Activated CD4-positive, alpha-beta memory T cell treated with anti-CD3 and anti-CD28 coated beads, Interleukin-2, amount 10 ng/mL, durations not matched to agents 7 days and 5 days (primary cell): ENCODE data around the gene FAM200C. TPM values are rescaled to one million over a fixed set of nuclear protein-coding genes. Genes with fewer than 3 reads are reported as not detected.
A peak's percentile ranks its signal among the peaks of the same experiment; 100 is the strongest.

ENCODE experiments used
- CTCF ChIA-PET: fragments of 350-600 bp; sonication (Branson Sonifier 250); formaldehyde crosslinking; loops from one replicate; lab custom pipeline; 2021; ENCODE audit warnings: antibody characterized with exemption, inconsistent platforms; lab: Charles Lee
- POLR2A ChIA-PET: fragments of 350-600 bp; sonication (Branson Sonifier 250); formaldehyde crosslinking; loops from one replicate; lab custom pipeline; 2021; ENCODE audit warnings: antibody characterized with exemption; lab: Charles Lee
- DNase-seq: peaks from one replicate; pipeline ENCODE4 v3.0.0-alpha.2; 2020
- H3K27ac Mint-ChIP-seq: one replicate; pipeline ENCODE4 v1.8.0; 2021; ENCODE audit warnings: mild to moderate bottlenecking, mixed read lengths
- H3K27me3 Mint-ChIP-seq: one replicate; pipeline ENCODE4 v1.8.0; 2021; ENCODE audit warnings: mixed read lengths
- H3K36me3 Mint-ChIP-seq: one replicate; pipeline ENCODE4 v1.8.0; 2021; ENCODE audit warnings: low read depth, mixed read lengths
- H3K4me1 Mint-ChIP-seq: one replicate; pipeline ENCODE4 v1.8.0; 2021; ENCODE audit warnings: mixed read lengths
- H3K4me3 Mint-ChIP-seq: one replicate; pipeline ENCODE4 v1.8.0; 2021; ENCODE audit warnings: mild to moderate bottlenecking, mixed read lengths
- H3K9me3 Mint-ChIP-seq: one replicate; pipeline ENCODE4 v1.8.0; 2021; ENCODE audit warnings: mixed read lengths
- total RNA-seq, 2 experiments: library from RNA; stranded (reverse); gene quantifications; one replicate each; pipeline ENCODE4 v1.2.3, GENCODE V29; 2021

FAM200C gene
- total RNA-seq = 1 to 10 TPM in 1 of 2 experiments, under 1 TPM in 1; 0.95 to 1.0 TPM

DNA sequence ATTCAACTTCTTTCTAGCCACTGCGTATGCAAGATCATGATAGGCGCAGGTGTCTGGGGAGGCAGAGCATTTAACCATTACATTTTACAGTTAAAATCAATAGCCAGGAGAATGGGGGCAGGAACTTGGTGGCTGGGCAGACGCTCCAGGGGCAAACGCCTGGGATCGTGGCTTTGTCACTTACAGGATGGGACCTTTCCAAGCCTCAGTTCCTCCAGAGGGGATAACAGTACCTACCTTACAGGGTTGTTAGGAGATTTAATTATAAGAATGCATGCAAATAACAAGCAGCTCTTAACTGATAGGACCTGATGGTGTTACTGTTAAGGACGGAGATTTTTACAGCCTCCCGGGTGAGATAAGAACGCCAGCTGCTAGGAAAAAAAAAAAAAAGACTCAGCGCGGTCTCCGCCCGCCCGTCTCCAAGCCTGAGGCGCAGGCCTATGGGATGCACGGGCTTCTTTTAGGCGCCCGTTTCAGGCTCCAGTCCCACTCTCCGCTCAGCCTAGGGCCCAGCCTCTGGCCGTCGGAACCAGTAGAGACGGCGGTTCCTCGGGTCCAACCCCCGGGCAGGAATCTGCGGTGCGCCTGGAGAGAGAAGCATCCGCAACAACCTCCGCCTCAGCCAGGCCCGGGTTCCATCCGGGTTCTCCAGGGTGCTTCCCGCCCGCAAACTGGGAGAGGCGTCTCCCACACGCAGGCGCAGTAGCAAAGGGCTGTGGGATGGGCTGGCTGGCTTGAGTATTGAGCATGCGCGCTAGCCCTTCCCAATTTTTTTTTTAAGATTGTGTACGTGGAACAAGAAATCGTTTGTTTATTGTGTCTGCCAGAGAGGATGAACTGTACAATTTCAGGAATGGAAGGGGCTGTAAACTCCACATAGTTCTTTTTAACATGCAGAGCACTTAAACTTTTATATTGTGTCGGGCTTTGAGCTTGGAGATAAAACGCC is at the start of gene FAM200C:
Gene FAM200C (minus strand): TSS at position 653 of the 952 bp plus-strand sequence. CDS start 4,564 bp downstream, outside the sequence.
- Mint-ChIP-seq H3K36me3 (peaks cover 17% of the 10 kb centered on the region), H3K27me3 (no peaks in the 10 kb centered on the region), H3K27ac (peak within 1 kb of the TSS; percentile 38), H3K4me3 (peak within 1 kb of the TSS; percentile 75), H3K4me1 (peaks cover 17% of the 10 kb centered on the region), H3K9me3 (no peaks in the 10 kb centered on the region)
- CTCF ChIA-PET = interaction anchor here (0.7 to 2.0 kb wide), 5 partner anchors 8 to 410 kb away, joined by 3 to 12 read pairs (median 5); partner anchors contain the start of gene SLU7
- peak; percentile 75 for DNase-seq
- POLR2A ChIA-PET = interaction anchor here (1.0 to 3.0 kb wide), 3 partner anchors 19 to 24 kb away, joined by 3 to 13 read pairs (median 9); partner anchors contain the start of genes PTTG1 and SLU7

DNA sequence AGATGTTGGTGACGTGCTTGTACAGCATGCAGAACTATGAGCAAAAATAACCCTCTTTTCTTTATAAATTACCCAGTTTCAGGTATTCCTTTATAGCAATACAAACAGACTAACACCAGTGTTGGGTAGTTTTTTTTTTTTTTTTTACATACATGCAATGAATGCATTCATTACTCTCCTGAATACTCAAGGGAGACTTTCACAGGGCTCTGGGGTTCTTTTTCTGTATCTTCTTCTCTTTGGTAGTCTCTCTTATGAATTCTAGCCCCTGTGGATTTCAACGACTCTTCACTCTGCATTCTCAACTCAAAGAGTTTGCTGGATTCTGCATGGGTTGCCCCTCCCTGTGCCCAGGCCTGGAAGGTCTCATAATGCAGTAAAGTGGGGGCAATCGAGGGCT is 49.6 kb upstream of the FAM200C start:
- DNase-seq = no peak
- H3K4me1 Mint-ChIP-seq = peaks cover 29% of the 10 kb centered on the region
- ChIA-PET CTCF (interaction anchor here (2.5 kb wide), 1 partner anchor 11 kb away, joined by 15 read pairs; no protein-coding TSS in a partner anchor), POLR2A (interaction anchor here (1.5 kb wide), 1 partner anchor 18 kb away, joined by 5 read pairs; no protein-coding TSS in a partner anchor)
- H3K9me3 Mint-ChIP-seq = peaks cover 12% of the 10 kb centered on the region
- no peak overlapping the region for H3K27ac Mint-ChIP-seq
- H3K36me3 Mint-ChIP-seq = peaks cover 20% of the 10 kb centered on the region
- no peak overlapping the region for H3K4me3 Mint-ChIP-seq
- H3K27me3 Mint-ChIP-seq = peaks cover 1% of the 10 kb centered on the region

DNA sequence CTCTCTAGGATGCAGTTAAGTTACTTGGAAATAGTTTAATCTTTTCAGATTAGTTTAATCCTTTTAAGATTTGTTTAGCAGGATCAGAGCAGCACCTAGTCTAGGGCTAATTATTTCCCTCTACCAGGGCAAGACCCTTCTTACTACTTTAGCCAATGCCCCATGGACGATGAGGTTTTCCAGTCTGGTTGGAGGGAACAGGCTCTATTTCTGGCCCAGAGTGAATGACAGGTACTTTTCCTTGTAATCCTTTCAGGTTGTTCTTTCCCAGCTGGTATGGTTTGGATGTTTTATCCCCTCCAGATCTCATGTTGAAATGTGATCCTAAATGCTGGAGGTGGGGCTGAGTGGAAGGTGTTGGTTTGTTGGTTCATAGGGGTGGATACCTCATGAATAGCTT is 49.0 kb upstream of the FAM200C start:
- Mint-ChIP-seq H3K9me3 (peaks cover 12% of the 10 kb centered on the region), H3K36me3 (peaks cover 22% of the 10 kb centered on the region), H3K4me1 (peaks cover 31% of the 10 kb centered on the region), H3K4me3 (no peak overlapping the region), H3K27ac (no peak overlapping the region), H3K27me3 (peaks cover 1% of the 10 kb centered on the region)
- CTCF ChIA-PET = interaction anchor here (2.5 kb wide), 1 partner anchor 10 kb away, joined by 15 read pairs; no protein-coding TSS in a partner anchor
- POLR2A ChIA-PET = interaction anchor here (1.5 kb wide), 1 partner anchor 18 kb away, joined by 5 read pairs; no protein-coding TSS in a partner anchor
- DNase-seq = no peak

DNA sequence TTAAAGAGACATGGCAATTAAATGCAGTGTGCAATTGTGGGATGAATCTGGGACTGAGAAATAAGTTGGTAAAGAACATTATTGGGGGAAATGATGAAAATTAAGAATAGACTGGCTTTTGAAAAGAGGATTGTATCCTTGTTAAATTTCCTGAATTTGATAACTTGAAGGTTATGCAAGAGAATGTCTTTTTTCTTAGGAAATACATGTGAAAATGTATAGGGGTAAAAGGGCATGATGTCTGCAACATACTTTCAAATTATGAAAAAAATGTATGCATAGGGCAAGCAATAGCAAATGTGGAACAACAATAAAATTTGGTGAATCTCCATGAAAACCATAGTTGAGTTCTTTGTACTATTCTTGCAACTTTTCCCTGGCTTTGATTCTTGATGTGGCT is 45.9 kb upstream of the FAM200C start:
- H3K4me1 Mint-ChIP-seq = peaks cover 32% of the 10 kb centered on the region
- peaks cover 1% of the 10 kb centered on the region for H3K27me3 Mint-ChIP-seq
- peaks cover 10% of the 10 kb centered on the region for H3K9me3 Mint-ChIP-seq
- no peak for DNase-seq
- POLR2A ChIA-PET = no interaction called here
- no peak overlapping the region for H3K4me3 Mint-ChIP-seq
- CTCF ChIA-PET = no interaction called here
- no peak overlapping the region for H3K27ac Mint-ChIP-seq
- H3K36me3 Mint-ChIP-seq = peaks cover 24% of the 10 kb centered on the region

- peaks cover 1% of the 10 kb centered on the region for H3K27me3 Mint-ChIP-seq
- no peak overlapping the region for H3K4me3 Mint-ChIP-seq
- H3K36me3 Mint-ChIP-seq = peaks cover 23% of the 10 kb centered on the region
- DNase-seq = no peak
- ChIA-PET CTCF (no interaction called here), POLR2A (no interaction called here)
- H3K27ac Mint-ChIP-seq = no peak overlapping the region
- peaks cover 10% of the 10 kb centered on the region for H3K9me3 Mint-ChIP-seq
- H3K4me1 Mint-ChIP-seq = peaks cover 32% of the 10 kb centered on the region
Measured at GRCh38 chr5:160445132-160445531, 45.3 kb upstream of the FAM200C start.

GRCh38 chr5:160444407-160444806 is 44.6 kb upstream of the FAM200C start:
- peaks cover 28% of the 10 kb centered on the region for H3K4me1 Mint-ChIP-seq
- H3K36me3 Mint-ChIP-seq = peaks cover 15% of the 10 kb centered on the region
- DNase-seq = no peak
- H3K27ac Mint-ChIP-seq = no peak overlapping the region
- ChIA-PET POLR2A (interaction anchor here (6.6 kb wide), 1 partner anchor 22 kb away, joined by 73 read pairs; no protein-coding TSS in a partner anchor), CTCF (interaction anchor here (7.6 kb wide), 1 partner anchor 23 kb away, joined by 185 read pairs; no protein-coding TSS in a partner anchor)
- no peak overlapping the region for H3K4me3 Mint-ChIP-seq
- peaks cover 8% of the 10 kb centered on the region for H3K9me3 Mint-ChIP-seq
- no peaks in the 10 kb centered on the region for H3K27me3 Mint-ChIP-seq

- ChIA-PET CTCF (interaction anchor here (0.8 to 7.6 kb wide), 2 partner anchors 25 to 67 kb away, joined by 3 to 185 read pairs; no protein-coding TSS in a partner anchor), POLR2A (interaction anchor here (0.8 to 6.6 kb wide), 4 partner anchors 24 to 64 kb away, joined by 3 to 73 read pairs (median 22); no protein-coding TSS in a partner anchor)
- Mint-ChIP-seq H3K4me1 (peaks cover 37% of the 10 kb centered on the region), H3K36me3 (peaks cover 9% of the 10 kb centered on the region), H3K27me3 (no peaks in the 10 kb centered on the region), H3K9me3 (peaks cover 2% of the 10 kb centered on the region), H3K4me3 (no peak overlapping the region), H3K27ac (no peak overlapping the region)
- DNase-seq = no peak
Measured at GRCh38 chr5:160442824-160443431, 43.1 kb upstream of the FAM200C start.

GRCh38 chr5:160441311-160441781 is 41.5 kb upstream of the FAM200C start:
- Mint-ChIP-seq H3K36me3 (peaks cover 4% of the 10 kb centered on the region), H3K4me1 (peaks cover 41% of the 10 kb centered on the region), H3K27me3 (peaks cover 3% of the 10 kb centered on the region), H3K4me3 (no peak overlapping the region), H3K27ac (no peak overlapping the region), H3K9me3 (no peaks in the 10 kb centered on the region)
- POLR2A ChIA-PET = interaction anchor here (1.1 to 6.6 kb wide), 6 partner anchors 19 to 66 kb away, joined by 3 to 73 read pairs (median 16); partner anchors contain the start of genes PTTG1 and SLU7
- CTCF ChIA-PET = interaction anchor here (4.7 to 7.6 kb wide), 4 partner anchors 17 to 67 kb away, joined by 85 to 185 read pairs (median 159); partner anchors contain the start of genes PTTG1 and SLU7
- DNase-seq = no peak

DNA sequence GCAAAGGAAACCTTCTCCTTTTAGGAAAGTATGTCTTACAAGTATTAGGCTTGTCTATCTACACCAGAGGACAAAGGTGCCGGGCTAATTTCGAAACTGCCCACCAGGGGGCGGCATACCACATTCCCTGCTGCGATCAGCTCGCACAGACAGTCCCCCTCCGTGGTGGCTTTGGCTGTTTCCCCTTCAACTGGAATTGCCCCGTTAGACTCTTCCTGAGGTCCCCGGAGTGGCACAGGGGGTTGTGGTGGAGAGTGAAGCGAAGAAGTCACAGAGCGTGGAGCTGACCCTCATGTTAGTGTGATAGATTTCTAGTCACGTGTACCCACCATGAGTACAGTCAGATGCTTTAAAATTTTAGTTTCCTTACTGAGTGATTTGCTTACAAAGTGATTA is 39.3 kb upstream of the FAM200C start:
- Mint-ChIP-seq H3K36me3 (peaks cover 4% of the 10 kb centered on the region), H3K4me3 (peak overlapping the region; percentile 81), H3K27ac (peak overlapping the region; percentile 83), H3K27me3 (peaks cover 10% of the 10 kb centered on the region), H3K9me3 (no peaks in the 10 kb centered on the region), H3K4me1 (peaks cover 36% of the 10 kb centered on the region)
- peak; percentile 89 for DNase-seq
- POLR2A ChIA-PET = interaction anchor here (1.0 to 6.6 kb wide), 12 partner anchors 15 to 68 kb away, joined by 3 to 73 read pairs (median 8); partner anchors contain the start of genes PTTG1 and SLU7
- CTCF ChIA-PET = interaction anchor here (0.6 to 7.6 kb wide), 35 partner anchors 9 to 666 kb away, joined by 3 to 185 read pairs (median 5); partner anchors contain the start of genes PTTG1 and SLU7

GRCh38 chr5:160438316-160439204 is 38.7 kb upstream of the FAM200C start:
- POLR2A ChIA-PET = interaction anchor here (0.7 to 6.6 kb wide), 16 partner anchors 13 to 68 kb away, joined by 3 to 73 read pairs (median 5); partner anchors contain the start of genes PTTG1 and SLU7
- CTCF ChIA-PET = interaction anchor here (0.7 to 7.6 kb wide), 47 partner anchors 10 to 667 kb away, joined by 3 to 185 read pairs (median 5); partner anchors contain the start of genes PTTG1 and SLU7
- H3K4me3 Mint-ChIP-seq = peak overlapping the region; percentile 81
- peak; percentile 72 for DNase-seq
- H3K27me3 Mint-ChIP-seq = peaks cover 10% of the 10 kb centered on the region
- H3K9me3 Mint-ChIP-seq = no peaks in the 10 kb centered on the region
- H3K27ac Mint-ChIP-seq = peak overlapping the region; percentile 83
- peaks cover 41% of the 10 kb centered on the region for H3K4me1 Mint-ChIP-seq
- no peaks in the 10 kb centered on the region for H3K36me3 Mint-ChIP-seq

- no peaks in the 10 kb centered on the region for H3K9me3 Mint-ChIP-seq
- ChIA-PET POLR2A (interaction anchor here (2.3 to 3.0 kb wide), 3 partner anchors 13 to 19 kb away, joined by 11 to 23 read pairs (median 14); partner anchors contain the start of genes PTTG1 and SLU7), CTCF (interaction anchor here (1.2 to 7.6 kb wide), 10 partner anchors 11 to 350 kb away, joined by 3 to 185 read pairs (median 14); partner anchors contain the start of genes PTTG1 and SLU7)
- no peaks in the 10 kb centered on the region for H3K36me3 Mint-ChIP-seq
- H3K4me1 Mint-ChIP-seq = peaks cover 41% of the 10 kb centered on the region
- no peak overlapping the region for H3K4me3 Mint-ChIP-seq
- H3K27me3 Mint-ChIP-seq = peaks cover 10% of the 10 kb centered on the region
- H3K27ac Mint-ChIP-seq = no peak overlapping the region
- DNase-seq = no peak
Measured at GRCh38 chr5:160437271-160437670, 37.4 kb upstream of the FAM200C start.
